ENCODE results near the gene SECISBP2.

DNA sequence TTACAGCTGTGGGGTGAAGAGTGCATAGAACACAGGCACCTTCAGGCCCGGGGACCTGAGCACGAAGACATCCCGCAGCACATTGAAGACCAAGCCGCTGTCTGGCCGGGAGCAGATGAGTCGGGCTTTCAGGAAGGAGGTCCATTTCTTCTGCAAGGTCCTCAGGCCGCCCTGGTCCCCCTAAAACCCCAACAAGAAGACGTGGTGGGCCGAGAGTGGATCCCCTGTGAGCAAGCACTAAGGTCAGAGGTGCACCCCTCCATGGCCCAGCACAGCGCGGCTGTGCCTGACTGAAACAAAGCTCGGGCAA is 70.5 kb downstream of the SECISBP2 start:
- TF ChIP-seq, protein P1, sequence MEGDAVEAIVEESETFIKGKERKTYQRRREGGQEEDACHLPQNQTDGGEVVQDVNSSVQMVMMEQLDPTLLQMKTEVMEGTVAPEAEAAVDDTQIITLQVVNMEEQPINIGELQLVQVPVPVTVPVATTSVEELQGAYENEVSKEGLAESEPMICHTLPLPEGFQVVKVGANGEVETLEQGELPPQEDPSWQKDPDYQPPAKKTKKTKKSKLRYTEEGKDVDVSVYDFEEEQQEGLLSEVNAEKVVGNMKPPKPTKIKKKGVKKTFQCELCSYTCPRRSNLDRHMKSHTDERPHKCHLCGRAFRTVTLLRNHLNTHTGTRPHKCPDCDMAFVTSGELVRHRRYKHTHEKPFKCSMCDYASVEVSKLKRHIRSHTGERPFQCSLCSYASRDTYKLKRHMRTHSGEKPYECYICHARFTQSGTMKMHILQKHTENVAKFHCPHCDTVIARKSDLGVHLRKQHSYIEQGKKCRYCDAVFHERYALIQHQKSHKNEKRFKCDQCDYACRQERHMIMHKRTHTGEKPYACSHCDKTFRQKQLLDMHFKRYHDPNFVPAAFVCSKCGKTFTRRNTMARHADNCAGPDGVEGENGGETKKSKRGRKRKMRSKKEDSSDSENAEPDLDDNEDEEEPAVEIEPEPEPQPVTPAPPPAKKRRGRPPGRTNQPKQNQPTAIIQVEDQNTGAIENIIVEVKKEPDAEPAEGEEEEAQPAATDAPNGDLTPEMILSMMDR (conservative IDR thresholded peaks at IDR 0.05; ENCODE audit: low read depth in 2 of 2): no peak
- TF ChIP-seq EZH2phosphoT487 (IDR thresholded peaks at IDR 0.05; ENCODE audit: unreplicated experiment) (no peak), POLR2AphosphoS5 (IDR thresholded peaks at IDR 0.05; ENCODE audit: low read depth) (no peak), EZH2 (IDR thresholded peaks at IDR 0.05; ENCODE audit: low read depth, unreplicated experiment) (no peak), CREB1 (CRISPR knock-in tag; IDR thresholded peaks at IDR 0.05; ENCODE audit: low read depth) (no peak), JUNB (IDR thresholded peaks at IDR 0.05; ENCODE audit: unreplicated experiment) (no peak), REST (IDR thresholded peaks at IDR 0.05; ENCODE audit: unreplicated experiment) (no peak), STAT1 (IDR thresholded peaks at IDR 0.05; ENCODE audit: unreplicated experiment) (no peak)

All from GM23338 (cell line).